Dermis microvascular lymphatic vessel endothelial cell (primary cell): ENCODE measurements around the gene IL1RAP. TPM values are rescaled to one million over a fixed set of nuclear protein-coding genes. Genes with fewer than 3 reads are reported as not detected.

Source experiments
- total RNA-seq: library from RNA; depleted of rRNA; stranded (reverse); fragments of >200 nt; gene quantifications from 2 replicates; pipeline ENCODE4 v1.2.1, GENCODE V29; 2014

IL1RAP gene
- total RNA-seq, 1 donor from 2014 or later = 1.9 TPM

Other genes with a start within 250 kb of the IL1RAP start
- 0.13 and 0.63 TPM in 2 replicates for gene CLDN1, start 191.6 kb upstream of the IL1RAP start, total RNA-seq
- gene CLDN16, start 125.9 kb upstream of the IL1RAP start, total RNA-seq = not detected in 2 replicates
- not detected in 2 replicates for gene TMEM207, start 64.2 kb upstream of the IL1RAP start, total RNA-seq